Measurements from ENCODE around the gene AKT1.
A peak's percentile ranks its signal among the peaks of the same experiment; 100 is the strongest.
"Not testable (repeated sequence)": the region's sequence is repeated elsewhere in the genome, so short reads cannot be mapped to it uniquely, and the experiment has no call there.

AKT1 gene

DNA sequence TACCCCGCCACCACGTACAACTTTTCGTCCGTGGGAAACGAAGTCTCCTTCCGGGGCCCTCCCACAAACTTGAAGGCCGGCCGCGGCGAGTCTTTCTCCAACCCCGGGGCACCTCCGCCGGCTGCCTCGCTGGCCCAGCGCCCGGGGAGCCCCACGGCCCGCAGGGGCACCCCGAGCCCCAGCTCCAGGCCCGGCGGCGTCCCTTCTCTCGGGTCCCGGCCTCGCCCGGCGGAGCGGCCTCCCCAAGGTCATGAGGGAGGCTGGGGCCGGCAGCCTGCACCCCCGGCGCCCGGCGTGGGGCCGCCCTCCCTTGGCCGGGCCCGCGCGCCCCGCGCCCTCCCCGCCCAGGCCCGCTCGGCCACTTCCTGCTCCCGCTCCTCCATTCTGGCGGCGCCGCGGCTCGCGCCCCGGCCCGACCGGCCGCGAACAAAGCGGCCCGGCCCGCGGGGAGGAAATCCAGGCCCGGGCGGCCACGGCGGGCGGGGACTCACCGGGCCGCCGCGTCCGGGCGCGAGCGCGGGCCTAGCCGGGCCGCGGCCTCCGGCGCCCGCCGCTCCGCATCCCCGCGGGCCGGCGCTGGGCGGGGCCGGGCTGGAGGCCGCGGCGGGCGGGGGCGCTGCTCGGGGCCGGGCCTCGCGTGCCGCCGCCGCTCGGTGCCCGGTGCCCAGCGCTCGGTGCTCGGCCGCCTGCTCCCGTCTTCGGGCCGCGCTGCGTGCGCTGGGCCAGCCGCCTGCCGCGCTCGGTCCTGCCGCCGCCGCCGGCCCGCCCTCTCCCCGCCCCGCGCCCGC, at the start of gene AKT1:
Gene AKT1 (minus strand): TSS at position 756 of the 788 bp plus-strand sequence. CDS start 3,105 bp downstream, outside the sequence.
- no peak for DNase-seq

DNA sequence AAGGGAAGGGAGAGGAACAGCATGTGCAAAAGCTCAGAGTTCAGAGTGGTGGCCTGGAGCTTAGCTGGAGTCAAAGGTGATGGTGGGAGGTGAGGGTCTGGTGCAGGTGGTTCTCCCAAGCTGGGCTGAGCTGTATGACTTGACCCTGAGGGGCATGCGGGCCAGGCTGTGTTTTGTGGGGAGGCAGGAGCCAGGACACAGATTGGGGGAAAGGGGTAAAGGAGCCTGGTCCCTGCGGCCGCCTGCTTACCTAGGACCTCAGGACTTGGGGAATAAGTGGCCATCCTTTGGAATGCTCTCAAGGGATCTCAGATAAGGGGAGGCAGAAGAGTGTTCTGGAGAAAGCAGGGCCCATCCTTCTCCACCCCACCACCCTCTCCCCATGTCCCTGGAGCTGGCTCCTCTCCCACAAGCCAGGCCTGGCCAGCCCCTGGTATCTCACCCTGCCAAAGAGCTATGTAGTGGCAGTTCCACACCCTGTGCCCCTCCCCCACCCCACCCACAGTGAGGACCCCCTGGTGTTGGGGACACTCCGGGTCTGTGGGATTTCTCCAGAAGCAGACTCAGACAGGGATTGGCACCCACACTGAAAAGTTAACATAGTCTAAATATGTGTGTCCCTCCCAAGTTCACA, 49.6 kb upstream of the AKT1 start:
- no peak for DNase-seq

DNA sequence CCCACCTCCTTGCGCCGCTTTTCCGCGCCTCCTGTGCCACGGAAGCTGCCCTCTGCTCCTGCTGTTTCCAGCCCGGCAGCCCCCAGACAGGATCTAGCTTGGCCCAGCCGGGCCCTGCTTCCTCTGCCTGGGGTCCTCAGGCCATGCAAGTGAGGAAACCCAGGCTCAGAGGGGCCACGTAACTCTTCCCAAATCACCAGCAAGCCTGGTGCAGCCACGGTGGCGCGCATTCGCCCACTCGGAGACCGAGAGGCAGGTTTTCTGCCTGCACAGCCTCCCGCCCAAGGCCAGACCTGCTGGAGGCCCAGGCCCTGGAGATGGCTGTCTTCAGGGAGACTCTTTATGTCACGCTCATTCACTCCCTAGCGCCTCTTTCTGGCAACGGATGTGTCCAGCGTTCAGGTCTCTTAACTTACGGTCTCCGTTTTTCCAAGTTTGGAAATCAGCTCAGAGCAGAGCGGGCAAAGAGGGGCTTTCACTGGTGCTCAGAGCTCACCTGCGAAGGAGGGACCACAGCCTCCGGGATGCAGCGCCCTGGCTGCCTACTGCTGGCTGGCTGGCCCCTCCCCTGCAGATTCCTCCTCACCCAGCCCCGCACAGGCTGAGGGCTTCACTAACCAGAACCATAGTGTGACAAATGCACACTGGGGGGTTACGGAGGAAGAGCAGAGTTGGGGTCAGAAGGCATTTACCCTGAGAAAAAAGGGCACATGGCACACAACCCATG, 48.9 kb upstream of the AKT1 start:
- DNase-seq: no peak

DNA sequence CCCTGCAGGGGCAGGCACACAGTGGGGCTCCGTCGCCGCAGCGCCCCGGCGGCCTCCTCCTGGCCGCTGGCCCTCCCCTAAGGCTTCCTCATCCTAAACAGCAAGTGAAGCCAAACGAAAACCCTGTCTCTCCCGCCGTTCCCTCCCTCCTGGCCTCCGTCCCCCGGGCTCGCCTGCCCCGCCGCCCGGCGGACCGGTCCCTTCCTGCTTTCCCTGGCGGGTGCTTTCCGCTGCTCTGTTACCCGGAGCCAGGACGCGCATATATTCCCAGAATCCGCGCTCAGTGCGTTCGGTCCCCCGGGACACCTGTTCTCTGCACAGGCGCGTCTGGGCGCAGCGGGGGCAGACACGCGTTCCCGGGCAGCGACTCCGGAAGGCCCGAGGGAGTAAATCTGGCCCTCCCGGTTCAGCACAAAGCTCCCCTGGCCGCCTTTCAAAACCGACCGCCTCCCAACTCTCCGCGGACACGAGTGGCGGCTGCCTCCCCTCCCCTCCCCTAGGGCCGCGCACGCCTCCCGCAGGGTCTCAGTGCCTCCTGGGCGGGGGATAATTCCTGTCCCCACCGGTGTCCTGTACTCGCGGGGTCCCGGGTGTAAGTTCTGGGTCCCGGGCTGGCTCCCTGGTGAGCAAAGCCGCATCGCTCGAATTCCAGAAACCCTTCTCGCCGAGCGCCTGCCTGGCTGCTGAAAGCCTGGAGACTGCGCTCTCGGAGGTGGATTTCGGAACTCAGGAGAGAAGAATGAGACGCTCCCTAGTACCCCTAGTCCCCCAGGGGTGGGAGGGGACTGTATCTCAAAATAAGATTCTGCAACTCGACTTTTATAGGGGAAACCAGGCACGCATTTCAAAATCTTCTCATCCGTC, 48.1 kb upstream of the AKT1 start:
- DNase-seq: no peak

DNA sequence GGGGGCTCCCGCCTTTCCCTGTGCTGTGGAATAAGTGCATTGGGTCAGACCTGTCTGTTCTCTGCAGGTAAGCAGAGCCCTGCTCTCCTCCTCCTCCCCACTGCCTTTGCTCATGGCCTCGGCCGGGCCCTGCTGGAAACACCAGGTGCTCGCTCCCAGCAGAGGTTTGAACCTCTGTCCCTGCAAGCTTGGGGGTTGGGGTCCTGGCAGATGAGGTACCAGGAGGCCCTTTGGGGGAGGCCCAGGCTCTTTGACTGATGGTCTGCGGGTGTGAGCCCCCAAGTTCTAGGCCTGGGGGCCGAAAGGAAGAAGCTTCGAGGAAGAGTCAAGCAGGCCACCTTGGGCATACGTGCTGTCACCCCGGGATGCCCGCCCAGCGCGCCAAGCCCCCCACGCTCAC, 47.5 kb upstream of the AKT1 start:
- DNase-seq: no peak

DNA sequence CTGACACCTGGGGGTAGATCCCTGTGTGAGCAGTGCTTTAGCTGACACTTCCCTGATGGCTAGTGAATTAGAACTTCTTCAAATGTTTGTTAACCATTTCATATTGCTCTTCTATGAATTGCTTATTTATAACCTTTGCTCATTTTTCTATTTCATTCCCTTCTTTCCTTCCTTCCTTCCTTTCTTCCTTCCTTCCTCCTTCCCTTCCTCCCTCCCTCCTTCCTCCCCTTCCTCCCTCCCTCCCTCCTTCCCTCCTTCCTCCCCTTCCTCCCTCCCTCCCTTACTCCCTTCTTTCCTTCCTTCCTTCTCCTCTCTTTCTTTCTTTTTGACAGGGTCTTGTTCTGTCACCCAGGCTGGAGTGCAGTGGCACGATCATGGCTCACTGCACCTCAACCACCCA, 46.2 kb upstream of the AKT1 start:
- DNase-seq: no peak

DNA sequence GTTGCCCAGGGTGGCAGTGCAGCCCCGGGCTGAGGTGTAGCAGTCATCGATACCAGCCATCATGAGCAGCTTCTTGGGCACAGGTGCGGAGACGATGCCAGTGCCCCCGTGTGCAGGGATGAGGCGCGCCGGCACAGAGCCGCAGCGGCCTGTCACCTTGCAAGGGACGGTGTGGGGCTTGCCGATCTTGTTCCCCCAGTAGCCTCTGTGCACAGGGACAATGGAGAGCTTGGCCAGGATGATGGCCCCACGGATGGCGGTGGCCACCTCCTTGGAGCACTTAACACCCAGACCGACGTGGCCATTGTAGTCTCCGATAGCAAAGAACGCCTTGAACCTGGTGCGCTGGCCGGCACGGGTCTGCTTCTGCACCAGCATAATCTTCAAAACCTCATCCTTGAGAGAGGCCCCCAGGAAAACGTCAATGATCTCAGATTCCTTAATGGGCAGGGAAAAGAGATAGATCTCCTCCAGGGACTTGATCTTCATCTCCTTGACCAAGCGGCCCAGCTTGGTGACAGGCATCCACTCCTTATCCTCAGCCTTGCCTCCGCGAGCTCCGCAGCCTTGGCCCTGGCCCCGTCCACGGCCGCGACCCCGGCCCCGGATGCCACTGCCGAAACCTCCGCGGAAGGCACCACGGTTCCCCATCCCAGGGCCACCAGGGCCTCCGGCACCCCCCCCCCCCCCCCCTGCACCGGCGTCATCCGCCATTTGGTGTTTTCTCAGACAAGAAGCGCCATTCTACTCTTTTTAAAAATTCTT, 40.8 kb upstream of the AKT1 start:
- not testable (repeated sequence) for DNase-seq

DNA sequence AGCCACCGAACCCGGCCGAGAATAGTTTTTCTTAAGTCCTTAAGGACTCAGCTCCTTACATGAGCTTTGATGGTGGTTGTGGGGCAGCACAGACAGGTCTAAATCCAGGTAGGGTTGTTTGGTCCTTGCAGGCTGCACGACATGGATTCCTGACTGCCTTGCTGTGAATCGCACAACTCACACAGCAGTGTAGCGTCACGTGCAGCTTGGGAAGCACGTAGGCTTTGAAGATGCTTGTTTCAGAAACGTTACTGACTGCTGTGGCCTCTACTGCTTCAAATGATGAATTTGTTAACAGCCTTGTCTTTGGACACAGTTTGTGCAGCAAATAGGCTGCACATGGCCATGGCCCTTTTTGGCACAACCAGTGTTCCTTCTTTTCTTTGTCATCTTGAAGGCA, 35.2 kb upstream of the AKT1 start:
- DNase-seq: no peak

DNA sequence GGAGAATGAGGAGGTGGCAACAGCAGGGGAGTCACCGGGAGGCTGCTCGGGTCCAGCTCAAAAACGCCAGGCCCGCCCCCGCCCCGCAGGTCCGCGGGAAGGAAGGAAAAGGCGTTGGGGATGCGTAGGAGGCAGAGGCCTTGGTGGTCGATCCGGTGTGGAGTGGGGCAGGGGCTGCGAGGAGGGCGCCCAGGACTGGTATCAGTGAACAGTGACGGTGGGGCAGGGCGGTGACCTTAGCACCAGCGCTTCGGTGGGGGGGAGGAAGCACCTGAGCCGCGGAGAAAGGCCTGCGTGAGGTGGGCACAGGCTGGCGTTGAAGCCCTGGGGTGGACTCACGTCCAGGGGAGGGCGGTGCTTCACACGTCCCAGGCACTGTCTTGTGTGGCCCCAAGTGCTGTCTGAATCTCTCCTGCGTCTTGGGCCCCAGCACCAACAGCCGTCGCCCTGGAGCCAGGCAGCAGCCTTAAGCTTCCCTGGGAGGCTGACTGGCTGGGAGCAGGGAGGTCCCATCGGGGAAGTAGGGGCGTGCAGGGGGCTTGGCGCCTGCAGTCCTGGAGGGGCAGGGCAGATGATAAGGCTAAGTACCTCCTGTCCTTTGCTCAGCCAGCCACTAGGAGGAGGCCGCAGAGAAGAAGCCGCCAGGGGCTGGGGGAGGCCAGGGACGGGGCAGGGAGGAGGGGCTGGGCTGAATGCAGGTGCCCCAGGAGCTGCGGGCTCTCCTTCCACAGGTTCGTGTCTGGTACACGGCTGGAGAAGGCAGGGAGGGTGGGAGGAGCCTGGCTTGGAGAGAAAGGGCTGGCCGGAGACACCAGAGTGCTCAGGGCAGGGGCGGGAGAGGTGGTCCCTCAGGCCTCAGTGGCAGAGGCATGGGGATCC, 31.9 kb upstream of the AKT1 start:
- DNase-seq: peak; percentile 42

DNA sequence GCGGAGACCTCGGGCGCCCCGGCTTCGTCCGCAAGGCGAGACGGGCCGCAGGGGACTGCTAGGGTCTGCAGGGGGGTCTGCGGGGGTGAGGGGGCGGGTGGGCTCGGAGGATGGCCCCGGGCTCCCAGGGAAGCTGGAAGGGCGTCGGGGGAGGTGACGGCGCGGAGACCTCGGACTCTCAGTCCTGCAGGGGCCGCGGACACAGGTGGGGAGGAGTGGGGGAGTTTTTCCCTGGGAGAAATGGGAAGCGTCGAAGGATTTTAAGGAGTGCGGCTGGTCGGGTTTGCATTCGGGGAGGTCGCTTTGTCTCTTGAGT, 31.3 kb upstream of the AKT1 start:
- no peak for DNase-seq

DNA sequence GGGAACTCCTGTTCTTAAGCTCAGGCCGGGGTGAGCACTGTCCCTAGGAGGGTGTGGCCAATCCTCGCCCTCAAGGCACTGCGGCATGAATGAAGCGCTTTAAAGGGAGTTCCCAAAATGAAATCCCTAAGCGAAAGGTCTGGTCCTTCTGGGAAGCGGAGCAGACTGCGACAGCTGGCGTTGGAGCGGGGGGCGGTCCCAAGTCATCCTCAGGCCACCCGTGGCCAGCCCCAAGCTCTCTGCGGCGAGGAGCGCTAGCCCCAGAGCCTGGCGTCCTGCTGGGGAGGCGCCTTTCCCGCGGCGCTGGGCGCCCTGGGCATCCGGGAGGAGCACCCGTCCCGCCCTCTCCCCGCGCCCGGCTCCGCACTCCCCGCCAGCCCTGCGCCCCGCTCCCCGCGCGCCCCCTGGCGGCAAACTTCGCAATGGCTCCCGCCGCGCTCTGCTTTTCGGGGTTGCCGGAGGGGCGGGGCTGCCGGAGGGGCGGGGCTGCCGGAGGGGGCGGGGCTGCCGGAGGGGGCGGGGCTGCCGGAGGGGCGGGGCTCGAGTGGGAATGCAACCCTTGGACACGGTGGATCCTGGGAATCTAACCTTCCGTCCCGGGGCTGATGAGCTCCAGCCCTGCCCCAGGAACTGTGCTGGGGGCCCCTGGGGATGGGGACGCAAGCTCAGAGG, 30.8 kb upstream of the AKT1 start:
- DNase-seq: peak; percentile 90

DNA sequence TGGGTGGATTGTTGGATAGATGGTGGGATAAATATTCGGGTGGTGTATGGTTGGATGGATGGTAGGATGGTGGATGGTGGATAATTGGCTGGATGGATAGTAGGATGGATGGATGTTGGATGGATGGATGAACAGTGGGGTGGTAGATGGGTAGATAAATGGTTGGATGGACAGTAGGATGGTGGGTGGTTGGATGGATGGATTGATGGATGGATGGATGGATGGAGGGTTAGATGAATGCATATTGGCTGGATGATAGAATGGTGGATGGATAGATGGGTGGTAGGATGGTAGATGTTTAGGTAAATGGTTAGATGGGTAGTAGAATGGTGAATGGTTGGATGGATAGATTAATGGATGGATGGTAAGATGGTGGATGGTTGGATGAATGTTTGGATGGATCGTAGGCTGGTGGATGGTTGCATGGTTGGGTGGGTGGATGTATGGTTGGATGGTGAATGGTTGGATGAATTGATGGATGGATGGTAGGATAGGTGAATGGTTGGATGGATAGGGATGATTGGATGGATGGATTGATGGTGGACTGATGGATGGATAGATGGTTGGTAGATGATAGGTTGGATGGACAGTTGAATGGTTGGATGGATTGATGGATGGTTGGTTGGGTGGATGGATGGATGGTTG, 28.9 kb upstream of the AKT1 start:
- no peak for DNase-seq

DNA sequence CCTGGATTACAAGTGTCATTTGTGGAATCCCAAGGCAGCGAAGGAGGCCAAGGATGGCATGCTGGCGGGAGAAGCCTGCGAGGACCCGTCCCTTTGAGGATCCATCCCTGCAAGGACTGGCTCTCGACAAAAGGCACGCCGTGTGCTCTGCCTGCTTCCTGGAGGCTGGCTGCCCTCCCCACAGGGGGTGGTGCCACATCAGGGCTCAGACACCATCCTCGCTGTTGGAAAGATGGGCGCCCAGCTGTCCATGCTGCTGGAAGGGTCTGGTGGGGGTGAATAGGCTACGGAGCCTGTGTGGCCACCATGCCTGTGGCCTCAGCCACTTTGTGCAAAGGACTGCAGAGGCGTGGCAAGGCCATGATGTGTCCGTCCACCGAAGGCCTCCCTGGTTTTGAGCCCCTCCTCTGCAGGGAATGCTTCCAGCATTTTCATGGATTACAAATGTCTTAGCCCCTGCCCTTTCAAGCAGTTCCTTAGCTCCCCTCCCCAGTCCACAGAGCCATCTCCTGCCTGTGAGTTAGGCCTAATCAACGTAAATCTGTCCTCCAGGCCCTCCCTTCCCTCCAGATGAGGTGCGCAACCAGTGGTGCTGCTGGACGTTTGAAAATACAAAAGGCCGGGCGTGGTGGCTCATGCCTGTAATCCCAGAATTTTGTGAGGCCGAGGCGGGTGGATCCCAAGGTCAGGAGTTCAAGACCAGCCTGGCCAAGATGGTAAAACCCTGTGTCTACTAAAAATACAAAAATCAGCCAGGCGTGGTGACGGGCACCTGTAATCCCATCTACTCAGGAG, 27.5 kb upstream of the AKT1 start:
- DNase-seq: no peak

DNA sequence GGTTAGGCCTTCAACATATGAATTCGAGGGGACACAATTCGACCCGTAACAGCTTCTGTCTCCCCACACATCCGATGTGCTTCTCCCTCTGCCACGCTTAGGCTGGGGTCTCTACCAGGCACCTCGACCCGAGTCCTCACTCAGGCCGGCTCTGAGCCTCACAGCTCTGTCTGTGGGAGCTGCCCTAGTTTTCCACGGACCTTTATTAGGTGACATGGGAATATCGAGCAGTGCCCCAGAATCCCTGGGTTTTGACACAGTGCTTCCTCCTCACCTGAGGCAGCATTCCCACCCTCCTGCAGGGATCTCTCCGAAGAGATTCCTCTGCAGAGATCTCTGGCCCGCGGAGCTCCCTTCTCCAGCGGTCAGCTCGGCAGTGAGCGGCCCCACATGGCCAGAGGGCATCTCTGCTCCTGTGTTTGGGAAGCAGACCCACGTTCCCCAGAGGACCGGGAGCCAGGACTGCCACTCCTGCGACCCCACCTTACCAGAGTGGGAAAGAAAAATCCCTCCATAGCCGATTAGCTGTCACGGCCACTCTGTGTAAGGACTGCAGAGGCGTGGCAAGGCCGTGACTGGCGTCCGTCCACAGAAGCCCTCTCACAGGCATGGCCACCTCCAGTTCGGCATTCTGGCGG, 26.5 kb upstream of the AKT1 start:
- no peak for DNase-seq

DNA sequence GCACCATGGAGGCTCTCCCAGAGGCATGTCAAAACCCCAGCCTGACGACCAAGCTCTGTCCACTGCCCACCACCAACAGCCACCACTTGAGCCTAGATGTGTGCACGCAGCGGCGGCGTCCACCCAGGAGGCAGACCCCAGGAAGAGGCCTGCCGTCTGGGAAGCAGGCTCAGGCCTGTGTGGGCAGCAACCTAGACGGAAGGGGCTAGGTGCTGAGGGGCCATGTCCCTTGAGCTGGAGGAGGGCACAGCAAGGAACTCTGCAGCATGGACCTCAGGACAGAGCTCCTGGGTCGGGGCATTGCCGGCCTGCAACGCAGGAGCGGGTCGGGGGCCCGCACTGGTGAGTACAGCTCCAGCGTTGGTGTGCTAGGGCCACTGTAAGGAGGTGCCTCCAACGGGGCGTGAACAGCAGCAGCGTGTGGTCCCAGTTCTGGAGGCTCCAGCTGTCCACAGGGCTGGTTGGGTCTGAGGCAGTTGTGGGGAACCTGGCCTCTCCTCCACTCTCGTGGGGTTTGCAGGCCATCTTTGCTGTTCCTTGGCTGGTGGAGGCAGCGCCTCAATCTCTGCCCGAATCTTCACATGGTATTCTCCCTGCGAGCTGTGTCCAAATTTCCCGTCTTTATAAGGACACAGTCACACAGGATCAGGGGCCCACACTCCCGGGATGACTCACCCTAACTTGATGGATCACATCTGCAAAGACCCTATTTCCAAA, 25.8 kb upstream of the AKT1 start:
- no peak for DNase-seq

DNA sequence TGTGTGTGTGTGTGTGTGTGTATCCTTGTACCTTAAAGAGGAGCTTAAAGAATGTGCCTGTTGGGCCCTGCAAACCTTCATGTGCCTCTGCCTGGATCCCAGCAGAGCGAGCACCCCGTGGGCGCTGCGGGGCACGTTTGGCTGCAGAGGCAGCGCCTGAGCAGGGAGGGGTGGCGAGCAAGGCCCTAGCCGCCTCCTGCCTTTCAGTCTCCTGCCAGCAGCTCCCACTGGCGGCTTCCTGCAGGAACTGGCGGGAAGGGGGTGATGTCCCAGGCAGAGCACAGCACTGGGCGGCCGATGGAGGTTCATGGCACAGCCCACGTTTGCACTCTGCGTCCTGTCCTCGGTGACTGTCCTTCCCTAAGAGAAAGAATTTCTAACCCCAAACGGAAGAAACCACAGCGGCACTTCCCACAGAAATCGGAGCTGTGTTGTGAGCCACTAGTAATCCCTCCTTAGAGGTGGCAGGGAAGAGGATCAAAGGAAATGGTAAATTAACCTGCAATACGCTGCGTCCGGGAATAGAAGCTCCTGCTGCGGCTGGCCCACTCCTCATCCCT, 25.2 kb upstream of the AKT1 start:
- peak; percentile 79 for DNase-seq

DNA sequence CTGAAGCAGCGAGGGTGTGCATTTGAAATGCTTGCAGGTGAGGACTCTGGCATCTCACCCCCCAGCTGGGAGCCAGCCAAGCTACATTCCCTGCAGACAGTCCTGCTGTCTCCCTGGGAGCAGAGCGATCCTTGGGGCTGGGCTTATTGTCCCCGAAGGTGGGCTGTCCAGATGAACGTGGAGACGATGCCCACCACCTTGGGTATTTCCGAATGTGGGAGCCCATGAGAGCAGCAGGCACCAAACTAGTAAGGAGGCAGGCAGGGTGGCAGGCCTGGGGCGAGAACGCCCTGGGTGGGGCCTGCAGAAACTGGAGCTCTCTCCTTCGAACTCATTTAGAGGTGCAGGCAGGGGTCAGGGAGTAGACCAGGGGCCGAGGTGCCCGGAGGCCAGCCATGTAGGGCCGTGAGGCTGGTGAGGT, 23.8 kb upstream of the AKT1 start:
- DNase-seq: no peak

DNA sequence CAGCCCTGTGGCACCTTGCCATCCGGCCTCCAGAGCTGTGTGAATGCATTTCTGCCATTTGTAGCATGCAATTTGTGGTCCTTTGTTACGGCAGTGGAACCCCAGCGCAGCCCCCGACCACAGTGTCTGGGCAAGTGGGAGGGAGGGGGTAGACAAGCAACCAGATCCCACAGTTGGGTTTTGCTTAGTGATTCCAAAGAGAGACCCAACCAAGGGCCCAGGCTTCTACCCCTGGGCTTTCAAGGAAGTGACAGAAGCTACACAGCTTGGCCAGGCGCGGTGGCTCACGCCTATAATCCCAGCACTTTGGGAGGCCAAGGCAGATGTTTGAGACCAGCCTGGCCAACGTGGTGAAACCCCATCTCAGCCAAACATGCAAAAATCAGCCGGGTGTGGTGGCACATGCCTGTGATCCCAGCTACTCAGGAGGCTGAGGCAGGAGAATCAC, 23.2 kb upstream of the AKT1 start:
- no peak for DNase-seq

All from COR-L47 (cell line).